Measurements from ENCODE around the gene SMARCA1. TPM values are rescaled to one million over a fixed set of nuclear protein-coding genes. Genes with fewer than 3 reads are reported as not detected.

SMARCA1 gene
- total RNA-seq, 1 experiment from 2014 or later: 38.8 TPM

- Histone ChIP-seq H3K36me3 (ENCODE audit: control insufficient read depth in 1 of 2, insufficient read depth in 2 of 2, low read length in 2 of 2) (peaks cover 0 to 2% of the 10 kb centered on the region in 2 experiments; a peak in 1 of 4 replicates), H3K9me3 (ENCODE audit: control insufficient read depth in 1 of 2, insufficient read depth in 1 of 2, low read depth in 1 of 2, low read length in 2 of 2) (no peaks in the 10 kb centered on the region), H3K9me2 (ENCODE audit: insufficient read depth) (no peaks in the 10 kb centered on the region), H3K27ac (ENCODE audit: low read depth, low read length) (no peak overlapping the region), H2AFZ (ENCODE audit: low read depth, low read length, poor library complexity, severe bottlenecking) (no peak overlapping the region), H3K4me2 (ENCODE audit: low read length) (no peak overlapping the region), H3K27me3 (ENCODE audit: insufficient read depth, low read length) (no peaks in the 10 kb centered on the region), H4K20me1 (ENCODE audit: insufficient read depth) (no peaks in the 10 kb centered on the region; the same call in 1 of the 2 replicates), H3K79me2 (ENCODE audit: insufficient read depth, low read length) (no peaks in the 10 kb centered on the region), H3K4me3 (replicated peaks in 1 of 2; ENCODE audit: low read depth in 1 of 2, low read length in 2 of 2) (no peak overlapping the region), H3K4me1 (ENCODE audit: control insufficient read depth in 1 of 2, insufficient read depth in 2 of 2, low read length in 2 of 2) (peaks cover 0 to 7% of the 10 kb centered on the region in 2 experiments; a peak in 1 of 4 replicates), H3K9ac (ENCODE audit: low read length) (no peak overlapping the region)
- intact Hi-C loops (cut with micrococcal nuclease): no loop called here
- no TSS peak for BruUV-seq (replicated peaks)
- no peak for TF ChIP-seq YY1 (IDR thresholded peaks at IDR 0.05; ENCODE audit: extremely low read depth, insufficient replicate concordance, low read depth, low read length)
- TF ChIP-seq FOSL1 (IDR thresholded peaks at IDR 0.05; ENCODE audit: low read depth): no peak
- TF ChIP-seq SP1 (IDR thresholded peaks at IDR 0.05; ENCODE audit: low read depth): no peak
- TF ChIP-seq EZH2phosphoT487 (IDR thresholded peaks at IDR 0.05; ENCODE audit: borderline replicate concordance): no peak
- no peak for TF ChIP-seq MAX (IDR thresholded peaks at IDR 0.05)
- TF ChIP-seq ZBTB33 (IDR thresholded peaks at IDR 0.05; ENCODE audit: extremely low read depth, insufficient replicate concordance, low read length): no peak
- TF ChIP-seq ATF3 (IDR thresholded peaks at IDR 0.05): no peak
- no peak for TF ChIP-seq SIN3A (IDR thresholded peaks at IDR 0.05; ENCODE audit: low read depth)
- no peak for TF ChIP-seq ELF1 (IDR thresholded peaks at IDR 0.05; ENCODE audit: borderline replicate concordance, low read depth)
- no peak for TF ChIP-seq POLR2AphosphoS5 (IDR thresholded peaks at IDR 0.05; ENCODE audit: low read depth, low read length)
- no peak for TF ChIP-seq ZNF274 (IDR thresholded peaks at IDR 0.05; ENCODE audit: low read depth, low read length)
- ATAC-seq: no peak
- ChIA-PET RAD21 (ENCODE audit: low non-redundant PET in 1 of 2, low total read pairs in 2 of 2, uncharacterized antibody in 2 of 2, unreplicated experiment in 2 of 2) (no interaction called here), CTCF (no interaction called here), POLR2A (no interaction called here)
- DNase-seq (ENCODE audit: low read depth, low spot score): no peak
Measured at GRCh38 chrX:129545408-129545807, 22.1 kb upstream of the SMARCA1 start.

Measured in HCT116 (cell line).